HG03159 (cell line): ENCODE data around the gene KRTAP8-1.

Experiments used
- ATAC-seq: cut with Tn5 transposase; IDR thresholded peaks from one replicate; pipeline ENCODE4 v1.9.1; 2021; ENCODE audit warnings: mild to moderate bottlenecking, moderate library complexity; ENCODE audit not compliant: unreplicated experiment

KRTAP8-1 gene, protein sequence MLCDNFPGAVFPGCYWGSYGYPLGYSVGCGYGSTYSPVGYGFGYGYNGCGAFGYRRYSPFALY

DNA sequence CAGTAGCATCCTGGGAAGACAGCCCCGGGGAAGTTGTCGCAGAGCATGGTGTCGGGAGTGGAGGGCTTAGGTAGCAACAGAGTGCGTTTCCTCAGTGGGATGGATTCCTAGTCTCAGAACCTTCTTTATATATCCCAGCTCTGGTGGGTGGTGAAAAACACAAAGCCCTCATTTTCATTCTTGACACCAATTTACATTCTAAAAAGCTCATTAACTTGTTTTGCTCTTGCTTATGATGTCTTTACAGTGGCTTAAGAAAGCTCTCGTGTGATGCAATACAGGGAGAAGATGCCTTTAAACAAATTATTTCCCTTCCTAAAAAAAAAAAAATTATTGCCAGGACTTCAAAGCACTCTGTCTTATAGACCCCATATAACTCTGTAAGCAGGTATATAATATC, at the start of gene KRTAP8-1:
KRTAP8-1 (minus strand) TSS at position 101 of the 400 bp plus-strand sequence; CDS start at position 47, 54 bp downstream.
- ATAC-seq: no peak

DNA sequence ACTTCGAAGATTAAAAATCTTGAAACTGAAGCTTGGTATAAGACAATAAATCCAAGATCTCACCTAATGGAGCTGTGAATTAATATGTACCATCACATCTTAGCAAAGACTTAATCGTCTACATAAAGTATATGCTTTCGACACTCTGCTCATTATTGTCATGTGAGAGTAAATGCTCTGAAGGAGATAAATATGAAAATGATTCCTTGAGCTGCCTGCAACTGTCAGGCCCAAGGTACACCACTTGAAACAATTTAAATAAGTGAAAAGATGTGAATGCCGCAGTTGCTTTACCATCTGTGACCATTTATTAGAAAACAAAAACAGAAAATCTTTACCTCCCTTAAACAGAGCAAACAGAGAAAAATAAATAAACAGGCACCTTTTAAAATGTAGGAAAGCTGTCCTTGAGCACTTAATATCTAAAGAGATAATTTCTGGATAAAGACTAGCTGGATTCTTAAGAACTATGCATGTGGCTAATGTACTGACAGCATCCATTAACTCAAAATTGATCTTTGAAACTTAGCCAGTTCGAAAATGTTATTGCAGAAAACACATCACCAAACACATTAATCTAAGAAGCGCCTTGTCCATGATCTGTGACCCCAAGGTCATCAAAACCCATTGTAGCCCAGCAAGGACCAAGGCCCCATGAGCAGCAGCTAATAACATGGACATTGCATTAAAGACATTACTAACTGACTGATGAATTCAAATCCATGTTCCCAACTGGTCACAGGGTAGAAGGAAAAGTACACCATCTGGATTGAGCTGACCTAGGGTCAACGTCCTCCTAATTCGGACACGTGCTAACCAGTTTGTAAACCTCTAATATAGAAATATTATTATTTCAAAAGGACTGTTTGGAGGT, 34.8 kb upstream of the KRTAP8-1 start:
- ATAC-seq: no peak

DNA sequence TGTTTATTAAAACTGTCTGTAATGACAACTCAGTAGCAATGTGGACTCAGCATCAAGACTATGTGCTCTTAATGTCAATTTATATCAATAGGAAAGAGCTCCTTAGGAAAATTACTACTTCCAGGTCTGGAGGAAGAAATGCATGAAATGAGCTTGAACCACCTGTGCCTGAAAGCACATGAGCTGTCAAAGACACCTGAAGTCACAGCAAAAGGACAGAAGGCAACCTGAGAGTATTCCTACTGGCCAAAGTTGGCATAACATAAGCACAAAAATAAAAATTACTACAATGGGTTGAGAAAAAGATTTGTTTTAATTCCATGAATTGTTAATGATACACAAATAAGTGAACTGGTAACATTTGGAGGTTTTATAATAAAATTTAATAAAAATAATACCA, 29.9 kb upstream of the KRTAP8-1 start:
- no peak for ATAC-seq

- ATAC-seq: no peak
Measured at GRCh38 chr21:30839304-30839703, 26.2 kb upstream of the KRTAP8-1 start.

GRCh38 chr21:30838536-30838935, 25.5 kb upstream of the KRTAP8-1 start:
- ATAC-seq: no peak

DNA sequence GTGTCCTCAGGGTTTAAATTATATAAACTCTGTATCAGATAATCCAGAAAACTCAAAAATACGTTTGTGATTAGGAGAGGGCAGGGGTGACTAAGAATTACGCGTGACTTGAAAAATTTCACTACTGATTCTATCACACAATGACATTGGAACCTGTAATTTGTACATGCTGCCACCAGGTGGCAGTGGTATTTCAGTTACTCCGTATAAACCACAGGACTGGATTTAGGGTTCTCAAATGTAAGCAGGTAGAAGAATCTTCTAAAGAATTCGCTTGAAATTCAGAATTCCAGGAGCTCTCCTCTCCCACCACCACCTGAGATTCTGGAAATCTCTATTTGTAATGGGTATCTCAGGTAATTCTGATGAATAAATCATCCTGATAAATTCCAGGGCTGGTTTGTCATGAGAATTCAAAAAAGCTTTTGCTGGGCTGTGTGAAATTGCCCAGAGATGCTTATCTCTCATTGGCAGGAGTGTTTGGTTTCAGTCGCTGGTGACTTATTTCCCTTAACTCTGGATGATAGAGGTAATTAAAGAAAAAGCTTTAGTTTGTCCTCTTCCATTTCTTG, 18.2 kb upstream of the KRTAP8-1 start:
- ATAC-seq: peak; percentile 57

- ATAC-seq: no peak
Measured at GRCh38 chr21:30829659-30830058, 16.6 kb upstream of the KRTAP8-1 start, which contains the start of gene KRTAP7-1. KRTAP7-1 (minus strand) TSS chr21:30829759; CDS start chr21:30829698, 61 bp downstream.

GRCh38 chr21:30818837-30819610, 6.0 kb upstream of the KRTAP8-1 start:
- ATAC-seq: no peak

DNA sequence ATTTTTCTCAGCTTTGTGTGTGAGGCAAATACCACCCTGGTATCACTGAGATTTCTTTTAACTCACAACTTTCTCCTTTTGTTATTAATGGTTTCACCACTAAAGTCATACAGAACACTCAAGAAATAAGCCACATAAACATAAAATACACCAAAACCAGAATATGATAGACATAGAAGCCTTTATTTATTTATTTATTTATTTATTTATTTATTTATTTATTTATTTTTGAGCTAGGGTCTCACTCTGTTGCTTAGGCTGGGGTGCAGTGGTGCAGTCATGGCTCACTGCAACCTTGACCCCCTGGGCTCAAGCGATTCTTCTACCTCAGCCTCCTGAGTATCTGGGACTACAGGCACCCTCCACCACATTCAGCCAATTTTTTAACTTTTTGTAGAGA, 12.5 kb downstream of the KRTAP8-1 start:
- ATAC-seq: no peak

- no peak for ATAC-seq
Measured at GRCh38 chr21:30793581-30794314, 19.3 kb downstream of the KRTAP8-1 start.

- ATAC-seq: no peak
Measured at GRCh38 chr21:30779249-30779648, 33.8 kb downstream of the KRTAP8-1 start.

- ATAC-seq: no peak
Measured at GRCh38 chr21:30769724-30770431, 43.2 kb downstream of the KRTAP8-1 start.
